Caco-2 (cell line): ENCODE measurements around the gene COL27A1. TPM values are rescaled to one million over a fixed set of nuclear protein-coding genes. Genes with fewer than 3 reads are reported as not detected.

Experiments
- BruUV-seq: library from RNA; stranded (reverse); fragments of 400-500 nt; replicated peaks from 2 replicates; lab custom pipeline; 2021; lab: Mats Ljungman, UMichigan
- CTCF ChIA-PET: fragments of 300-600 bp; sonication (Branson Sonifier 250); formaldehyde crosslinking; loops from one replicate; lab custom pipeline; 2022; ENCODE audit warnings: antibody characterized with exemption; lab: Charles Lee
- POLR2A ChIA-PET: fragments of 300-600 bp; sonication (Branson Sonifier 250); formaldehyde crosslinking; loops from one replicate; lab custom pipeline; 2022; ENCODE audit warnings: antibody characterized with exemption; lab: Charles Lee
- DNase-seq, 2 experiments: peaks; one replicate each; pipeline versions ENCODE4 v3.0.0 to v3.0.0-alpha.2; 2020 to 2022
- H3K27me3 ChIP-seq: replicated peaks from 2 replicates; pipeline ENCODE4 v1.6.0; 2011; ENCODE audit warnings: low read length; ENCODE audit not compliant: control insufficient read depth, insufficient read depth
- H3K36me3 ChIP-seq: 2 replicates; pipeline ENCODE4 v1.5.1; 2011; ENCODE audit warnings: low read length; ENCODE audit not compliant: control insufficient read depth, insufficient read depth
- H3K4me1 ChIP-seq: fragments of 250-450 bp; sonication (Bioruptor Pico); 2 replicates; pipeline ENCODE4 v1.5.1; 2020; ENCODE audit warnings: mild to moderate bottlenecking
- H3K4me3 ChIP-seq: 2 replicates; pipeline ENCODE4 v1.5.1; 2011; ENCODE audit warnings: low read depth, mild to moderate bottlenecking, control low read depth, low read length
- H3K9me3 ChIP-seq: fragments of 250-450 bp; sonication (Bioruptor Pico); 2 replicates; pipeline ENCODE4 v1.5.1; 2020; ENCODE audit warnings: mild to moderate bottlenecking, moderate library complexity
- H3K27ac Mint-ChIP-seq: one replicate; pipeline ENCODE4 v1.8.0; 2022; ENCODE audit warnings: mixed read lengths; ENCODE audit not compliant: unreplicated experiment
- H3K27me3 Mint-ChIP-seq: one replicate; pipeline ENCODE4 v1.8.0; 2022; ENCODE audit warnings: mixed read lengths; ENCODE audit not compliant: insufficient read depth, unreplicated experiment
- H3K36me3 Mint-ChIP-seq: one replicate; pipeline ENCODE4 v1.8.0; 2022; ENCODE audit warnings: mild to moderate bottlenecking, mixed read lengths; ENCODE audit not compliant: insufficient read depth, unreplicated experiment
- H3K4me1 Mint-ChIP-seq: one replicate; pipeline ENCODE4 v1.8.0; 2022; ENCODE audit warnings: low read depth, mixed read lengths; ENCODE audit not compliant: unreplicated experiment
- H3K4me3 Mint-ChIP-seq: one replicate; pipeline ENCODE4 v1.8.0; 2022; ENCODE audit warnings: mild to moderate bottlenecking, moderate library complexity, mixed read lengths; ENCODE audit not compliant: unreplicated experiment
- H3K9me3 Mint-ChIP-seq: one replicate; pipeline ENCODE4 v1.8.0; 2022; ENCODE audit warnings: mixed read lengths; ENCODE audit not compliant: unreplicated experiment
- intact Hi-C: fragments of 100-400 bp; cut with micrococcal nuclease; formaldehyde crosslinking; loops from one replicate; pipeline ENCODE4 v1.10.0; 2022; ENCODE audit not compliant: unreplicated experiment
- total RNA-seq: library from RNA; stranded (reverse); gene quantifications from 2 replicates; pipeline ENCODE4 v1.2.3, GENCODE V29; 2022
- TF ChIP-seq, protein P1 (sequence below), 2 experiments: fragments of 200-600 bp in 1 of 2; IDR thresholded peaks; 1 replicate in 1 of 2; 2 replicates in 1 of 2; pipeline versions ENCODE4 v1.5.1 to v1.8.0; 2011 to 2022; ENCODE audit warnings: antibody characterized with exemption in 1 of 2, control low read depth in 1 of 2, inconsistent platforms in 1 of 2, low read depth in 1 of 2, low read length in 1 of 2, mild to moderate bottlenecking in 1 of 2, moderate library complexity in 1 of 2; ENCODE audit not compliant: insufficient read depth in 1 of 2, severe bottlenecking in 1 of 2, unreplicated experiment in 1 of 2

The COL27A1 gene
- total RNA-seq, 1 experiment from 2014 or later = 31.1 TPM

DNA sequence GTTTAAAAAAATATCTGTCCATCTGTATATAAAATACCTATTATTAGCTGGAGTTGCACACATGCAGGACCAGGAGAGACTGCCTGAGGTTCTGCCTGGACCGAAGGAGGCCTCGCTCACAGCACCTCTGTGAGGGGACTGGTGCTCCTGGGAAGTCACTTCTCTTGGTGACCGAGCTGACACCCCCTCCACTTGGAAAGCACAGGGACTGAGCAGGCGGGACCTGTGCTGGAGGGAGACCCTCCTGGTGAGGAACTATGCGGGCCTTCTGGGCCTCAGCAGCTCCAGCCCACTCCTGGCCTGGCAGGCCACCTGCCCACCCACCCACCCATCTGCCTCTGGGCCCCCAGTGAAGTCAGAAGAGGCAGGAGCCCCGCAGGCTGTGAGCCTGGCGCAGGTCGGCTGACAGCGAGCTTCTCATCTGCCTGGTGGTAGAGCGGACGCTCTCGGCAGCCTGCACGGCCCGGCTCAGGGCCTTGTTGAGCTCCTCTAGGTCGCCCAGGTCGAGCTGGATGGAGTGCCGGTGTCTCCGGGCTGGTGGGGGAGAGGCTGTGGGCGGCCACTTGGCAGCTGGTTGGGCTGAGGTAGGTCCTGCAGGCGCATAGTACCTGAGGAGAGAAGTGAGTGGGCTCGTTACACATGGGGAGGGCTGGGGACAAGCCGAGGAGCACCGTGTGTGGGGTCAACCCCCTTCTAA is 181.5 kb downstream of the COL27A1 start:
- no TSS peak for BruUV-seq
- ChIA-PET CTCF (no interaction called here), POLR2A (no interaction called here)
- H3K27me3 ChIP-seq = no peaks in the 10 kb centered on the region
- H3K27me3 Mint-ChIP-seq = no peaks in the 10 kb centered on the region
- no peak for DNase-seq
- H3K4me3 ChIP-seq = no peak overlapping the region
- no peak overlapping the region for H3K27ac Mint-ChIP-seq
- intact Hi-C loops = no loop called here
- H3K4me3 Mint-ChIP-seq = no peak overlapping the region
- H3K4me1 Mint-ChIP-seq = peaks cover 6% of the 10 kb centered on the region
- H3K36me3 Mint-ChIP-seq = peaks cover 23% of the 10 kb centered on the region
- TF ChIP-seq, protein P1, sequence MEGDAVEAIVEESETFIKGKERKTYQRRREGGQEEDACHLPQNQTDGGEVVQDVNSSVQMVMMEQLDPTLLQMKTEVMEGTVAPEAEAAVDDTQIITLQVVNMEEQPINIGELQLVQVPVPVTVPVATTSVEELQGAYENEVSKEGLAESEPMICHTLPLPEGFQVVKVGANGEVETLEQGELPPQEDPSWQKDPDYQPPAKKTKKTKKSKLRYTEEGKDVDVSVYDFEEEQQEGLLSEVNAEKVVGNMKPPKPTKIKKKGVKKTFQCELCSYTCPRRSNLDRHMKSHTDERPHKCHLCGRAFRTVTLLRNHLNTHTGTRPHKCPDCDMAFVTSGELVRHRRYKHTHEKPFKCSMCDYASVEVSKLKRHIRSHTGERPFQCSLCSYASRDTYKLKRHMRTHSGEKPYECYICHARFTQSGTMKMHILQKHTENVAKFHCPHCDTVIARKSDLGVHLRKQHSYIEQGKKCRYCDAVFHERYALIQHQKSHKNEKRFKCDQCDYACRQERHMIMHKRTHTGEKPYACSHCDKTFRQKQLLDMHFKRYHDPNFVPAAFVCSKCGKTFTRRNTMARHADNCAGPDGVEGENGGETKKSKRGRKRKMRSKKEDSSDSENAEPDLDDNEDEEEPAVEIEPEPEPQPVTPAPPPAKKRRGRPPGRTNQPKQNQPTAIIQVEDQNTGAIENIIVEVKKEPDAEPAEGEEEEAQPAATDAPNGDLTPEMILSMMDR (IDR thresholded peaks at IDR 0.05; ENCODE audit: insufficient read depth in 1 of 2, low read depth in 1 of 2, low read length in 1 of 2, severe bottlenecking in 1 of 2, unreplicated experiment in 1 of 2) = no peak
- H3K36me3 ChIP-seq = no peaks in the 10 kb centered on the region
- H3K9me3 Mint-ChIP-seq = no peaks in the 10 kb centered on the region
- H3K9me3 ChIP-seq = no peaks in the 10 kb centered on the region
- H3K4me1 ChIP-seq = peaks cover 11% of the 10 kb centered on the region

- H3K4me3 Mint-ChIP-seq = no peak overlapping the region
- H3K36me3 Mint-ChIP-seq = peaks cover 25% of the 10 kb centered on the region
- no peaks in the 10 kb centered on the region for H3K36me3 ChIP-seq
- H3K4me3 ChIP-seq = no peak overlapping the region
- no TSS peak for BruUV-seq
- ChIA-PET CTCF (no interaction called here), POLR2A (no interaction called here)
- TF ChIP-seq, protein P1 (IDR thresholded peaks at IDR 0.05; ENCODE audit: insufficient read depth in 1 of 2, low read depth in 1 of 2, low read length in 1 of 2, severe bottlenecking in 1 of 2, unreplicated experiment in 1 of 2) = no peak
- no peak overlapping the region for H3K27ac Mint-ChIP-seq
- H3K9me3 Mint-ChIP-seq = no peaks in the 10 kb centered on the region
- DNase-seq = no peak
- peaks cover 6% of the 10 kb centered on the region for H3K4me1 Mint-ChIP-seq
- no peaks in the 10 kb centered on the region for H3K27me3 Mint-ChIP-seq
- peaks cover 11% of the 10 kb centered on the region for H3K4me1 ChIP-seq
- intact Hi-C loops = no loop called here
- H3K27me3 ChIP-seq = no peaks in the 10 kb centered on the region
- no peaks in the 10 kb centered on the region for H3K9me3 ChIP-seq
These were observed 182.8 kb downstream of the COL27A1 start for GRCh38 chr9:114338187-114338586.

GRCh38 chr9:114339130-114339908 is 184.0 kb downstream of the COL27A1 start:
- Histone ChIP-seq H3K4me1 (peaks cover 11% of the 10 kb centered on the region), H3K4me3 (no peak overlapping the region), H3K27me3 (no peaks in the 10 kb centered on the region), H3K9me3 (no peaks in the 10 kb centered on the region), H3K36me3 (no peaks in the 10 kb centered on the region)
- CTCF ChIA-PET = interaction anchor here (1.0 kb wide), 1 partner anchor 66 kb away, joined by 4 read pairs; no protein-coding TSS in a partner anchor
- TF ChIP-seq, protein P1 (IDR thresholded peaks at IDR 0.05; ENCODE audit: insufficient read depth in 1 of 2, low read depth in 1 of 2, low read length in 1 of 2, severe bottlenecking in 1 of 2, unreplicated experiment in 1 of 2) = peak; percentile 65 to 76
- no peaks in the 10 kb centered on the region for H3K27me3 Mint-ChIP-seq
- intact Hi-C loops = no loop called here
- POLR2A ChIA-PET = no interaction called here
- no peaks in the 10 kb centered on the region for H3K9me3 Mint-ChIP-seq
- no TSS peak for BruUV-seq
- no peak overlapping the region for H3K27ac Mint-ChIP-seq
- H3K4me3 Mint-ChIP-seq = no peak overlapping the region
- peak; percentile 51 to 58 for DNase-seq
- H3K4me1 Mint-ChIP-seq = peaks cover 6% of the 10 kb centered on the region
- peaks cover 25% of the 10 kb centered on the region for H3K36me3 Mint-ChIP-seq
